Esophagus squamous epithelium (tissue), 5 donors: ENCODE measurements around the gene TOMT. TPM values are rescaled to one million over a fixed set of nuclear protein-coding genes. Genes with fewer than 3 reads are reported as not detected.
"Not testable (repeated sequence)": the region's sequence is repeated elsewhere in the genome, so short reads cannot be mapped to it uniquely, and the experiment has no call there.

Experiments
- DNase-seq: peaks from one replicate; lab custom pipeline; 2025; lab: John Stamatoyannopoulos, UW
- H3K27ac ChIP-seq, 4 donors: fragments of 200-600 bp; sonication (generic); one replicate each; pipeline ENCODE4 v1.5.1; 2016 to 2019; ENCODE audit warnings: mild to moderate bottlenecking in 1 of 4
- H3K27me3 ChIP-seq, 4 donors: fragments of 200-600 bp; sonication (generic); 1 replicate in 3 of 4; 2 replicates in 1 of 4; pipeline versions ENCODE4 v1.5.1 to v1.6.0; 2017 to 2021; ENCODE audit warnings: antibody characterized with exemption in 1 of 4
- H3K36me3 ChIP-seq, 3 donors: fragments of 200-600 bp; sonication (generic); one replicate each; pipeline ENCODE4 v1.5.1; 2016 to 2019
- H3K4me1 ChIP-seq, 3 donors: fragments of 200-600 bp; sonication (generic); one replicate each; pipeline ENCODE4 v1.5.1; 2017 to 2019
- H3K4me3 ChIP-seq, 4 donors: fragments of 200-600 bp; sonication (generic); 1 replicate in 3 of 4; 2 replicates in 1 of 4; pipeline ENCODE4 v1.5.1; 2016 to 2019; ENCODE audit warnings: mild to moderate bottlenecking in 2 of 4, moderate library complexity in 1 of 4
- H3K9me3 ChIP-seq, 3 donors: fragments of 200-600 bp; sonication (generic); one replicate each; pipeline ENCODE4 v1.5.1; 2016 to 2019
- CTCF ChIP-seq, 6 experiments: fragments of 450-650 bp in 4 of 6; fragments of 200-600 bp in 2 of 6; sonication (generic) in 2 of 6; IDR thresholded peaks; one replicate each; pipeline ENCODE4 v1.5.1; 2016 to 2019; ENCODE audit warnings: antibody characterized with exemption in 6 of 6, mild to moderate bottlenecking in 4 of 6, moderate library complexity in 4 of 6
- POLR2A ChIP-seq, 4 donors: fragments of 450-650 bp; IDR thresholded peaks; one replicate each; pipeline ENCODE4 v1.6.1; 2017; ENCODE audit warnings: antibody characterized with exemption in 4 of 4, mild to moderate bottlenecking in 4 of 4, moderate library complexity in 3 of 4
- WGBS, 2 donors: methylation state at CpG; one replicate each; pipeline ENCODE4 v1.1.5; 2018; 5-methylcytosine and 5-hydroxymethylcytosine counted together
- intact Hi-C: fragments of 100-400 bp; cut with DNase I; formaldehyde crosslinking; loops from one replicate; pipeline ENCODE4 v1.15.0; 2022
- total RNA-seq, 4 donors: library from RNA; depleted of rRNA; stranded (reverse); fragments of >200 nt; gene quantifications; one replicate each; pipeline ENCODE4 v1.1.0, GENCODE V29; 2016
- donor health status: DM: yes; HTN: yes; CAD: no.

Gene TOMT
- total RNA-seq, 4 donors from 2014 or later = not detected

DNA sequence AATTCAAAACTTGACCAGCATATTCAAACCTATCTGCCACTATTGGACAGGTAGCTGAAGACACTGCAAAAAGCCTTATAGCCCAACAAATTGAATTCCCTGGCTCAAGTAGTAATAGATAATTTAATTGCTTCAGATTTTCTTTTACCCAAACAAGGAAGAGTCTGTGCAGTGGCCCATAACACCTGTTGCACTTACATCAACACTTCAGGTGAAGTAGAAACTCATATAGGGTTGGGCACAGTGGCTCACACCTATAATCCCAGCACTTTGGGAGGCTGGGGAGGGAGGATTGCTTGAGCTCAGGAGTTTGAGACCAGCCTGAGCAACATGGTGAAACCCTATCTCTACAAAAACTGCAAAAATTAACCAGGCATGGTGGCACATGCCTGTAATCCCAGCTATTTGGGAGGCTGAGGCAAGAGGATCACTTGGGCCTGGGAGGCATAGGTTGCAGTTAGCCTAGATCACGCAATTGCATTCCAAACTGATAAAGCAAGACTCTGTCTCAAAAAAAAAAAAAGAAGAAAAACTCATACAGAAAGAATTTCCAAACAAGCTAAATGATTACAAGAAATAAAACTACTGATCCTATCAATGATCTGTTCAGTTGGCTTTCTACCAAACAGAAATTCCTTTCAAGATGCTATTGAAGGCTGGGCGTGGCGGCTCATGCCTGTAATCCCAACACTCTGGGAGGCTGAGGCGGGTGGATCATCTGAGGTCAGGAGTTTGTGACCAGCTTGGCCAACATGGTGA is 39.3 kb downstream of the TOMT start:
- no peak for DNase-seq
- TF ChIP-seq CTCF (IDR thresholded peaks at IDR 0.05) (no peak), POLR2A (IDR thresholded peaks at IDR 0.05) (no peak)
- Histone ChIP-seq H3K4me3 (no peak overlapping the region), H3K27ac (peak overlapping the region in 1 of 4 donors; percentile 9), H3K36me3 (no peaks in the 10 kb centered on the region), H3K27me3 (no peaks in the 10 kb centered on the region), H3K4me1 (peaks cover 0 to 24% (median 2%) of the 10 kb centered on the region in 3 donors), H3K9me3 (no peaks in the 10 kb centered on the region)
- intact Hi-C loops = no loop called here
- WGBS, 2 donors = 46 to 53% methylated on average over 4 of the region's 4 CpGs

DNA sequence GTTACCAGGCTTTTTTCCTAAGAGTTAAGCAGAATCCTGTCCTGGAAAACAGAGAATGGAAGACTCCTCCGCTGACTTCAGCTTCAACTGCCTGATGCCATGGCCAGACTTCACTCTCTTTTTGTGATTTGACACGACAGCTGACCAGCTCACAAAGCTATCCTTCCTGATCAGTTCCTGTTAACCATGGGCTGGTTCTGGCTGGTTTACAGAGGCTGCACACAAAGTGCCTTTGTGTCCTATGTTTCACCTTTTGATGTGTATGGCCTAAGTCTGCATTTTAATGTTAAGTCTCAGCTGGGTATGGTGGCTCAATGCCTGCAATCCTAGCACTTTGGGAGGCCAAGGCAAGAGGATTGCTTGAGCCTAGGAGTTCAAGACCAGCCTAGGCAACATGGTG is 40.9 kb downstream of the TOMT start:
- TF ChIP-seq POLR2A (IDR thresholded peaks at IDR 0.05) (no peak), CTCF (IDR thresholded peaks at IDR 0.05) (no peak)
- 44 to 59% methylated on average over 2 of the region's 2 CpGs for WGBS, 2 donors
- Histone ChIP-seq H3K27me3 (no peaks in the 10 kb centered on the region), H3K27ac (no peak overlapping the region), H3K4me1 (peaks cover 0 to 16% (median 1%) of the 10 kb centered on the region in 3 donors), H3K9me3 (no peaks in the 10 kb centered on the region), H3K36me3 (no peaks in the 10 kb centered on the region), H3K4me3 (no peak overlapping the region)
- intact Hi-C loops = no loop called here
- DNase-seq = no peak

- WGBS, 2 donors = 64 to 71% methylated on average over 4 of the region's 4 CpGs
- intact Hi-C loops = no loop called here
- no peak for TF ChIP-seq CTCF (IDR thresholded peaks at IDR 0.05)
- TF ChIP-seq POLR2A (IDR thresholded peaks at IDR 0.05) = no peak
- no peak for DNase-seq
- Histone ChIP-seq H3K27ac (no peak overlapping the region), H3K9me3 (no peaks in the 10 kb centered on the region), H3K27me3 (no peaks in the 10 kb centered on the region), H3K4me3 (no peak overlapping the region), H3K36me3 (no peaks in the 10 kb centered on the region), H3K4me1 (peaks cover 0 to 5% (median 0%) of the 10 kb centered on the region in 3 donors)
Observed at GRCh38 chr11:72150882-72151281, 45.2 kb downstream of the TOMT start.

GRCh38 chr11:72153874-72154273 is 48.1 kb downstream of the TOMT start:
- 79 to 92% methylated on average over 6 of the region's 6 CpGs for WGBS, 2 donors
- not testable (repeated sequence) for H3K36me3 ChIP-seq

GRCh38 chr11:72154816-72155215 is 49.1 kb downstream of the TOMT start:
- Histone ChIP-seq H3K36me3 (no peaks in the 10 kb centered on the region), H3K9me3 (no peaks in the 10 kb centered on the region), H3K27me3 (peaks cover 0 to 12% (median 0%) of the 10 kb centered on the region in 4 donors), H3K4me1 (peaks cover 0 to 5% (median 0%) of the 10 kb centered on the region in 3 donors), H3K27ac (no peak overlapping the region), H3K4me3 (no peak overlapping the region)
- TF ChIP-seq CTCF (IDR thresholded peaks at IDR 0.05) = no peak
- no peak for TF ChIP-seq POLR2A (IDR thresholded peaks at IDR 0.05)
- no peak for DNase-seq
- WGBS, 2 donors = 84 to 89% methylated on average over 2 to 3 of the region's 3 CpGs
- intact Hi-C loops = no loop called here

More at GRCh38 chr11:72153874-72154273, 48.1 kb downstream of the TOMT start:
- H3K27me3 ChIP-seq, H3K4me1 ChIP-seq, H3K9me3 ChIP-seq, H3K27ac ChIP-seq, DNase-seq, intact Hi-C loops, H3K4me3 ChIP-seq: not testable (repeated sequence)
